B cell (primary cell): ENCODE results near the gene ZNF330.

ENCODE experiments used
- EZH2 ChIP-seq: IDR thresholded peaks from 2 replicates; pipeline ENCODE4 v1.6.1; 2012; ENCODE audit warnings: borderline replicate concordance, low read depth, mild to moderate bottlenecking, moderate library complexity, low read length; ENCODE audit not compliant: insufficient read depth, poor library complexity, severe bottlenecking
- TF ChIP-seq, protein P1 (sequence below): fragments of 200-600 bp; IDR thresholded peaks from one replicate; pipeline ENCODE4 v1.8.0; 2022; ENCODE audit warnings: antibody characterized with exemption, mild to moderate bottlenecking

DNA sequence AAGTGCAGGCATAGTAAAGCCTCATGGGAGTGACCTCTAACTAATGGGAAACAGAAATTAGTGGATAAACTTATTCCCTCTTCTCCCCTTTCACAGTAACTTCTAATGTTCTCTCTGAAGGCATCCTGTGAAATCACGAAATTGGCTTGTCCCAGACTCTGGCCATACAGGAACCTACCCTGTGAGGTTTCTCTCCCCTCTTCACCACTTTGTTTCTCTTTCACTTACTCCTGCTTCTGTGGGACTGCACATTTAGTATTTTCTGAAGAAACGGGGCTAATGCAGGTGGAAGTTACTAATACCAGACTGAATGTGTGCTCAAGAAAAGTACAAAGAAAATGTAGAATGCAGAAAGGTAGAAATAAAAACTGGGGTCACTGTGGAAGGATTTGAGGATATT lies 20.0 kb downstream of the ZNF330 start:
- TF ChIP-seq, protein P1, sequence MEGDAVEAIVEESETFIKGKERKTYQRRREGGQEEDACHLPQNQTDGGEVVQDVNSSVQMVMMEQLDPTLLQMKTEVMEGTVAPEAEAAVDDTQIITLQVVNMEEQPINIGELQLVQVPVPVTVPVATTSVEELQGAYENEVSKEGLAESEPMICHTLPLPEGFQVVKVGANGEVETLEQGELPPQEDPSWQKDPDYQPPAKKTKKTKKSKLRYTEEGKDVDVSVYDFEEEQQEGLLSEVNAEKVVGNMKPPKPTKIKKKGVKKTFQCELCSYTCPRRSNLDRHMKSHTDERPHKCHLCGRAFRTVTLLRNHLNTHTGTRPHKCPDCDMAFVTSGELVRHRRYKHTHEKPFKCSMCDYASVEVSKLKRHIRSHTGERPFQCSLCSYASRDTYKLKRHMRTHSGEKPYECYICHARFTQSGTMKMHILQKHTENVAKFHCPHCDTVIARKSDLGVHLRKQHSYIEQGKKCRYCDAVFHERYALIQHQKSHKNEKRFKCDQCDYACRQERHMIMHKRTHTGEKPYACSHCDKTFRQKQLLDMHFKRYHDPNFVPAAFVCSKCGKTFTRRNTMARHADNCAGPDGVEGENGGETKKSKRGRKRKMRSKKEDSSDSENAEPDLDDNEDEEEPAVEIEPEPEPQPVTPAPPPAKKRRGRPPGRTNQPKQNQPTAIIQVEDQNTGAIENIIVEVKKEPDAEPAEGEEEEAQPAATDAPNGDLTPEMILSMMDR: no peak
- no peak for TF ChIP-seq EZH2
